Measurements from ENCODE around the gene GABRP.
A peak's percentile ranks its signal among the peaks of the same experiment; 100 is the strongest.
"Not testable (repeated sequence)": the region's sequence is repeated elsewhere in the genome, so short reads cannot be mapped to it uniquely, and the experiment has no call there.

The GABRP gene

GRCh38 chr5:170755679-170756456 is 27.7 kb upstream of the GABRP start:
- peak; percentile 11 for DNase-seq

- peak; percentile 53 for DNase-seq
Measured at GRCh38 chr5:170756691-170757090, 26.8 kb upstream of the GABRP start.

GRCh38 chr5:170757182-170757601 is 26.3 kb upstream of the GABRP start:
- peak; percentile 80 for DNase-seq

- no peak for DNase-seq
Measured at GRCh38 chr5:170757669-170758068, 25.9 kb upstream of the GABRP start.

- no peak for DNase-seq
Measured at GRCh38 chr5:170758481-170758880, 25.0 kb upstream of the GABRP start.

- DNase-seq: no peak
Measured at GRCh38 chr5:170760113-170760512, 23.4 kb upstream of the GABRP start.

- no peak for DNase-seq
Measured at GRCh38 chr5:170761048-170761707, 22.3 kb upstream of the GABRP start.

GRCh38 chr5:170761708-170762066 is 21.8 kb upstream of the GABRP start:
- DNase-seq: no peak

- DNase-seq: not testable (repeated sequence)
Measured at GRCh38 chr5:170762298-170762697, 21.2 kb upstream of the GABRP start.

GRCh38 chr5:170765868-170766267 is 17.7 kb upstream of the GABRP start:
- DNase-seq: not testable (repeated sequence)

GRCh38 chr5:170769246-170769645 is 14.3 kb upstream of the GABRP start:
- no peak for DNase-seq

- DNase-seq: no peak
Measured at GRCh38 chr5:170769898-170770416, 13.6 kb upstream of the GABRP start.

- no peak for DNase-seq
Measured at GRCh38 chr5:170771496-170771895, 12.0 kb upstream of the GABRP start.

- DNase-seq: no peak
Measured at GRCh38 chr5:170773024-170773985, 10.2 kb upstream of the GABRP start.

GRCh38 chr5:170774831-170775230 is 8.7 kb upstream of the GABRP start:
- no peak for DNase-seq

- no peak for DNase-seq
Measured at GRCh38 chr5:170781946-170782345, 1.6 kb upstream of the GABRP start.

GRCh38 chr5:170782438-170782837 is 1.1 kb upstream of the GABRP start:
- DNase-seq: no peak

GRCh38 chr5:170785416-170785815 is 1.9 kb downstream of the GABRP start:
- DNase-seq: no peak

GRCh38 chr5:170787216-170787615 is 3.7 kb downstream of the GABRP start:
- no peak for DNase-seq

- no peak for DNase-seq
Measured at GRCh38 chr5:170788626-170789304, 5.2 kb downstream of the GABRP start.

- DNase-seq: peak; percentile 51
Measured at GRCh38 chr5:170791325-170791954, 7.9 kb downstream of the GABRP start.

- DNase-seq: no peak
Measured at GRCh38 chr5:170792878-170793277, 9.4 kb downstream of the GABRP start.
